ENCODE results near the gene CCDC192. TPM values are rescaled to one million over a fixed set of nuclear protein-coding genes. Genes with fewer than 3 reads are reported as not detected.

The CCDC192 gene
- polyA plus RNA-seq, 3 donors = not detected

DNA sequence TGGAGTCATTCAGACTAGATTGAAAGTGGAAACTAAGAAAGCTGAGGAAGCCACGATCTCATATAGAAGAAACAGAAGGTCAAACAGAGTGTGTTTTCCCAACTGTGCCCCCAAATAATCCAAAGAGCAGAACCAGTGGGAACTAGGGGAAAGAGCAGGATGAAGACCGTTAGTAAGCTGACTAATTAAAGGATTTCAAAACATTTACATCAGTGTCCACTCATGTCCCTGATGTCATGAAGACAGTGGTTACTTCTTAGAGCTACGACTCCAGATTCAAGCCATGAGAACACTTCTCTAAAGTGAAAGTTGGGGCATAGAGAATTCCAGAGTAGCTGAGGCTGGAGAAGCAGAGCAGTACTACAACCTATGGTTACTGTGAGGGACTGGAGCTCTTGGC lies 260.7 kb downstream of the CCDC192 start:
- H3K27ac Mint-ChIP-seq = no peak overlapping the region
- no peak overlapping the region for H3K4me3 Mint-ChIP-seq
- no peak overlapping the region for H3K4me3 ChIP-seq (replicated peaks in 1 of 3; ENCODE audit: low read depth in 2 of 3, low read length in 3 of 3)
- H3K4me1 Mint-ChIP-seq = peaks cover 17% of the 10 kb centered on the region
- no peaks in the 10 kb centered on the region for H3K4me1 ChIP-seq (ENCODE audit: control insufficient read depth in 1 of 2, insufficient read depth in 2 of 2, low read length in 2 of 2)
- H3K9ac ChIP-seq (ENCODE audit: insufficient read depth, low read length, poor library complexity, severe bottlenecking) = no peak overlapping the region
- H2AFZ ChIP-seq (ENCODE audit: insufficient read depth, low read depth, low read length, poor library complexity, severe bottlenecking) = no peak overlapping the region
- peaks cover 0 to 4% of the 10 kb centered on the region in 2 donors for H3K36me3 Mint-ChIP-seq
- WGBS (ENCODE audit: insufficient coverage) = 100% methylated on average over 1 of the region's 3 CpGs
- H3K4me2 ChIP-seq (replicated peaks; ENCODE audit: extremely low read depth, low read length, poor library complexity, severe bottlenecking) = no peak overlapping the region
- no peak overlapping the region for H3K27ac ChIP-seq (ENCODE audit: low read depth in 1 of 2, low read length in 2 of 2)
- peaks cover 0 to 11% of the 10 kb centered on the region in 2 donors for H3K9me3 ChIP-seq (replicated peaks in 1 of 2; ENCODE audit: control insufficient read depth in 1 of 2, insufficient read depth in 1 of 2, low read length in 2 of 2)
- TF ChIP-seq, protein P1, sequence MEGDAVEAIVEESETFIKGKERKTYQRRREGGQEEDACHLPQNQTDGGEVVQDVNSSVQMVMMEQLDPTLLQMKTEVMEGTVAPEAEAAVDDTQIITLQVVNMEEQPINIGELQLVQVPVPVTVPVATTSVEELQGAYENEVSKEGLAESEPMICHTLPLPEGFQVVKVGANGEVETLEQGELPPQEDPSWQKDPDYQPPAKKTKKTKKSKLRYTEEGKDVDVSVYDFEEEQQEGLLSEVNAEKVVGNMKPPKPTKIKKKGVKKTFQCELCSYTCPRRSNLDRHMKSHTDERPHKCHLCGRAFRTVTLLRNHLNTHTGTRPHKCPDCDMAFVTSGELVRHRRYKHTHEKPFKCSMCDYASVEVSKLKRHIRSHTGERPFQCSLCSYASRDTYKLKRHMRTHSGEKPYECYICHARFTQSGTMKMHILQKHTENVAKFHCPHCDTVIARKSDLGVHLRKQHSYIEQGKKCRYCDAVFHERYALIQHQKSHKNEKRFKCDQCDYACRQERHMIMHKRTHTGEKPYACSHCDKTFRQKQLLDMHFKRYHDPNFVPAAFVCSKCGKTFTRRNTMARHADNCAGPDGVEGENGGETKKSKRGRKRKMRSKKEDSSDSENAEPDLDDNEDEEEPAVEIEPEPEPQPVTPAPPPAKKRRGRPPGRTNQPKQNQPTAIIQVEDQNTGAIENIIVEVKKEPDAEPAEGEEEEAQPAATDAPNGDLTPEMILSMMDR (IDR thresholded peaks at IDR 0.05) = no peak
- DNase-seq = no peak
- intact Hi-C loops (cut with micrococcal nuclease) = no loop called here
- no peaks in the 10 kb centered on the region for H4K20me1 ChIP-seq (ENCODE audit: insufficient read depth, low read length)
- H3K36me3 ChIP-seq (replicated peaks in 1 of 2; ENCODE audit: control insufficient read depth in 1 of 2, insufficient read depth in 2 of 2, low read length in 2 of 2) = no peaks in the 10 kb centered on the region
- peaks cover 0 to 15% (median 6%) of the 10 kb centered on the region in 7 donors for H3K9me3 Mint-ChIP-seq
- no peaks in the 10 kb centered on the region for H3K27me3 ChIP-seq (ENCODE audit: control insufficient read depth in 2 of 2, insufficient read depth in 2 of 2, low read length in 2 of 2)
- H3K27me3 Mint-ChIP-seq (ENCODE audit: low read depth in 3 of 3) = peaks cover 0 to 2% (median 0%) of the 10 kb centered on the region in 3 donors
- no peaks in the 10 kb centered on the region for H3K79me2 ChIP-seq (ENCODE audit: insufficient read depth, low read length)

DNA sequence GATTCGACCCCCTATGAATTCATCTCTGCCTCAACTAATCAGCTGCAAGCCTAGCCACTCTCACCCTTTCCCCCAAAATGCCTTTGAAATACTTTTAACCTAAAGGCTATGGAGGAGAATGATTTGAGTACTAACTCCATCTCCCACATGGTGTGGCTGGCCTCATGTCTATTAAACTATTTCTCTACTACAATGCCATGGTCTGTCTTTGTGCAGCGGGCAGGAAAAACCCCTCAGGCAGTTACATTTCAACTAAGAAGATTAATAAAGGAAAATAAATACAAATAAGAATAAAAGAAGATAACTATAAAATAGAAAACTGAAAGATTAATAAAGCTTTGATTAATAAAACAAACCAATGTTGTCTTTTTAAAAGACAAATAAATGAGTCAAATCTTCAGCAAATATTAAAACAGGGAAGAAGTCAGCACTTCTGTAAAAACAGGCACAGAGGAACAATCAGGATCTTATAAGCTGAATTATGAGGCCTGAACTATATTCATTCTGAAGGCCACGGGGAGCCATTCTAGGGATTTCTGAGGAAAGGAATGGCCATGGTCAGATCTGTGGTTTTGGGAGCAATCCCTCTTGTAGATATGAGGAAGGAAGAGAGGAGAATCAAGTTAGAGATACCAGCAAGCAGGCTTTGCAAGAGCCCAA lies 264.3 kb downstream of the CCDC192 start:
- DNase-seq = no peak
- WGBS (ENCODE audit: insufficient coverage) = 100% methylated on average over 2 of the region's 3 CpGs
- Mint-ChIP-seq H3K9me3 (peaks cover 0 to 15% (median 6%) of the 10 kb centered on the region in 7 donors), H3K4me1 (no peaks in the 10 kb centered on the region), H3K27me3 (ENCODE audit: low read depth in 3 of 3) (peaks cover 0 to 3% (median 0%) of the 10 kb centered on the region in 3 donors), H3K4me3 (no peak overlapping the region), H3K27ac (no peak overlapping the region), H3K36me3 (peaks cover 0 to 4% of the 10 kb centered on the region in 2 donors)
- Histone ChIP-seq H3K4me2 (replicated peaks; ENCODE audit: extremely low read depth, low read length, poor library complexity, severe bottlenecking) (no peak overlapping the region), H3K27me3 (ENCODE audit: control insufficient read depth in 2 of 2, insufficient read depth in 2 of 2, low read length in 2 of 2) (no peaks in the 10 kb centered on the region), H2AFZ (ENCODE audit: insufficient read depth, low read depth, low read length, poor library complexity, severe bottlenecking) (no peak overlapping the region), H3K27ac (ENCODE audit: low read depth in 1 of 2, low read length in 2 of 2) (no peak overlapping the region), H3K36me3 (replicated peaks in 1 of 2; ENCODE audit: control insufficient read depth in 1 of 2, insufficient read depth in 2 of 2, low read length in 2 of 2) (no peaks in the 10 kb centered on the region), H3K4me3 (replicated peaks in 1 of 3; ENCODE audit: low read depth in 2 of 3, low read length in 3 of 3) (no peak overlapping the region), H4K20me1 (ENCODE audit: insufficient read depth, low read length) (no peaks in the 10 kb centered on the region), H3K79me2 (ENCODE audit: insufficient read depth, low read length) (no peaks in the 10 kb centered on the region), H3K9ac (ENCODE audit: insufficient read depth, low read length, poor library complexity, severe bottlenecking) (no peak overlapping the region), H3K4me1 (ENCODE audit: control insufficient read depth in 1 of 2, insufficient read depth in 2 of 2, low read length in 2 of 2) (no peaks in the 10 kb centered on the region), H3K9me3 (replicated peaks in 1 of 2; ENCODE audit: control insufficient read depth in 1 of 2, insufficient read depth in 1 of 2, low read length in 2 of 2) (peaks cover 0 to 11% of the 10 kb centered on the region in 2 donors)
- TF ChIP-seq, protein P1 (IDR thresholded peaks at IDR 0.05) = no peak
- intact Hi-C loops (cut with micrococcal nuclease) = no loop called here
